GM23338 (cell line): ENCODE measurements around the gene PAM.

Experiments
- CTCF ChIP-seq, 2 experiments: fragments of 200-600 bp in 1 of 2; sonication (generic) in 1 of 2; conservative IDR thresholded peaks; 2 replicates each; pipeline versions ENCODE4 v1.5.1 to v1.6.1; 2016 to 2017; ENCODE audit warnings: antibody characterized with exemption in 2 of 2, low read depth in 2 of 2, mild to moderate bottlenecking in 2 of 2, moderate library complexity in 1 of 2
- EZH2 ChIP-seq: fragments of 200-600 bp; sonication (generic); IDR thresholded peaks from one replicate; pipeline ENCODE4 v1.8.0; 2017; ENCODE audit warnings: antibody characterized with exemption, mild to moderate bottlenecking, low read depth; ENCODE audit not compliant: unreplicated experiment
- EZH2phosphoT487 ChIP-seq: fragments of 200-600 bp; sonication (generic); IDR thresholded peaks from one replicate; pipeline ENCODE4 v1.8.1; 2018; ENCODE audit warnings: antibody characterized with exemption; ENCODE audit not compliant: unreplicated experiment
- JUNB ChIP-seq: IDR thresholded peaks from one replicate; pipeline ENCODE4 v1.6.1; 2016; ENCODE audit warnings: antibody characterized with exemption; ENCODE audit not compliant: unreplicated experiment
- NANOG ChIP-seq: IDR thresholded peaks from 2 replicates; pipeline ENCODE4 v1.6.1; 2016; ENCODE audit warnings: antibody characterized with exemption, borderline replicate concordance
- POLR2AphosphoS5 ChIP-seq: IDR thresholded peaks from 2 replicates; pipeline ENCODE4 v1.6.1; 2016; ENCODE audit warnings: antibody characterized with exemption, low read depth
- STAT1 ChIP-seq: IDR thresholded peaks from one replicate; pipeline ENCODE4 v1.6.1; 2016; ENCODE audit warnings: antibody characterized with exemption; ENCODE audit not compliant: unreplicated experiment
- ZNF331 ChIP-seq: fragments of 250-450 bp; sonication (Bioruptor Pico); IDR thresholded peaks from 2 replicates; pipeline ENCODE4 v1.5.0; 2020; ENCODE audit warnings: low read depth, mild to moderate bottlenecking, moderate library complexity

- TF ChIP-seq CTCF (conservative IDR thresholded peaks at IDR 0.05; ENCODE audit: low read depth in 2 of 2) (peak in 1 of 2 experiments; percentile 62; a peak in 3 of 4 replicates), ZNF331 (CRISPR knock-in tag) (no peak), NANOG (no peak), EZH2 (no peak), POLR2AphosphoS5 (no peak), JUNB (no peak), EZH2phosphoT487 (no peak), STAT1 (no peak)
Observed at GRCh38 chr5:103031607-103032006, 276.5 kb downstream of the PAM start.
